Measurements from ENCODE around the gene NKAP. TPM values are rescaled to one million over a fixed set of nuclear protein-coding genes. Genes with fewer than 3 reads are reported as not detected.
"Not testable (repeated sequence)": the region's sequence is repeated elsewhere in the genome, so short reads cannot be mapped to it uniquely, and the experiment has no call there.

The NKAP gene
- total RNA-seq, 2 experiments from 2014 or later = 6.9 to 11.9 TPM

DNA sequence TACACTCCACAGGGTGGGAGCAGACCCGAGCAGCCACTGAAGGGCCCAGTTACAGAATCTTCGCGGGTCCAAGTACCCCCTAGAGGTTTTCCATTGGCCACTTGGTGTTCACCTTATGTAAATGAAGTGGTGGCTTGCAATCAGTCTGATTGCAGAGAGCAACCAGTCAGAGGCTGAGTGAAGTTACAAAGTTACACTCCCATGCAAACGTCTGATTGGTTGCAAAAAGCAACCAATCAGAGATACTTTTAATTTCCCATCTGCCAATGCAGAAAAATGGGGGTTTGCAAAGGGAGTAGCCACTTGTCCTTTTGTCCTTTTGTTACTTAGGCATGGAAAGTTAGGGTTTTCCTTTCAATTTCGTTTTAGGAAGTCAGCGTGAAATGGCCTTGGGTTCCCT lies 27.0 kb upstream of the NKAP start:
- BruUV-seq (replicated peaks) = no TSS peak
- Histone ChIP-seq H4K20me1 (ENCODE audit: insufficient read depth, low read length) (no peaks in the 10 kb centered on the region), H3K27ac (ENCODE audit: low read depth, low read length, poor library complexity, severe bottlenecking) (no peak overlapping the region), H3K4me2 (ENCODE audit: low read length) (no peak overlapping the region), H3K4me1 (ENCODE audit: insufficient read depth, low read length, poor library complexity, severe bottlenecking) (no peaks in the 10 kb centered on the region), H3K36me3 (ENCODE audit: insufficient read depth, low read length) (no peaks in the 10 kb centered on the region), H3K4me3 (ENCODE audit: low read depth, low read length, poor library complexity, severe bottlenecking) (no peak overlapping the region), H3K79me2 (ENCODE audit: insufficient read depth, low read depth, low read length) (no peaks in the 10 kb centered on the region), H3K9me3 (ENCODE audit: low read length) (no peaks in the 10 kb centered on the region), H2AFZ (ENCODE audit: low read length) (no peak overlapping the region), H3K9me2 (ENCODE audit: insufficient read depth, low read length) (no peaks in the 10 kb centered on the region)
- ChIA-PET CTCF (ENCODE audit: unreplicated experiment) (no interaction called here), POLR2A (no interaction called here)
- no peak for DNase-seq (ENCODE audit: low spot score)
- intact Hi-C loops (cut with micrococcal nuclease; ENCODE audit: unreplicated experiment) = no loop called here
- TF ChIP-seq, protein P1, sequence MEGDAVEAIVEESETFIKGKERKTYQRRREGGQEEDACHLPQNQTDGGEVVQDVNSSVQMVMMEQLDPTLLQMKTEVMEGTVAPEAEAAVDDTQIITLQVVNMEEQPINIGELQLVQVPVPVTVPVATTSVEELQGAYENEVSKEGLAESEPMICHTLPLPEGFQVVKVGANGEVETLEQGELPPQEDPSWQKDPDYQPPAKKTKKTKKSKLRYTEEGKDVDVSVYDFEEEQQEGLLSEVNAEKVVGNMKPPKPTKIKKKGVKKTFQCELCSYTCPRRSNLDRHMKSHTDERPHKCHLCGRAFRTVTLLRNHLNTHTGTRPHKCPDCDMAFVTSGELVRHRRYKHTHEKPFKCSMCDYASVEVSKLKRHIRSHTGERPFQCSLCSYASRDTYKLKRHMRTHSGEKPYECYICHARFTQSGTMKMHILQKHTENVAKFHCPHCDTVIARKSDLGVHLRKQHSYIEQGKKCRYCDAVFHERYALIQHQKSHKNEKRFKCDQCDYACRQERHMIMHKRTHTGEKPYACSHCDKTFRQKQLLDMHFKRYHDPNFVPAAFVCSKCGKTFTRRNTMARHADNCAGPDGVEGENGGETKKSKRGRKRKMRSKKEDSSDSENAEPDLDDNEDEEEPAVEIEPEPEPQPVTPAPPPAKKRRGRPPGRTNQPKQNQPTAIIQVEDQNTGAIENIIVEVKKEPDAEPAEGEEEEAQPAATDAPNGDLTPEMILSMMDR (conservative IDR thresholded peaks at IDR 0.05; ENCODE audit: low read length) = no peak
- TF ChIP-seq EZH2phosphoT487 (IDR thresholded peaks at IDR 0.05; ENCODE audit: borderline replicate concordance, low read depth, low read length) = no peak

- CTCF ChIA-PET (ENCODE audit: unreplicated experiment) = not testable (repeated sequence)
These were observed 23.3 kb upstream of the NKAP start for GRCh38 chrX:119966837-119967236.

DNA sequence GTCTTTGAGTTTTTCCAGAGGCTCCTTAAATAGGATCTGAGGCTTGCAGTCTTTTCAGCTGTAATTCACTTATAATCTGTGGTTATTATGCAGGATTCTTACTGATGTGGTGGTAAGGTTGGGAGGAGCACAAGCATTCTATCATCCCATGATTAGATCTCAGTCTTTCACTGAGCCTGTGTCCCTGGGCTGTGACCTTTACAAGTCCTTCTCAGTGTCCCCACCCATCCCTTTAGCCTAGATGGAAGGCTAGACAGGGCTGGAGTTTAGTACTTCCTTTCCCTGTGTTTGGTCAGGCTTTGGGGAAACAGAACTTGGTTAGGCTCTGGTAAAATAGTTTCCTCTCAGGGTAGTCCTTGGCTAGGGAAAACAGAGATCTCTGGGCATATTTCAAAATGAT lies 17.1 kb upstream of the NKAP start:
- H2AFZ ChIP-seq (ENCODE audit: low read length) = no peak overlapping the region
- TF ChIP-seq EZH2phosphoT487 (IDR thresholded peaks at IDR 0.05; ENCODE audit: borderline replicate concordance, low read depth, low read length) = no peak
- TF ChIP-seq, protein P1 (conservative IDR thresholded peaks at IDR 0.05; ENCODE audit: low read length) = no peak
- no peaks in the 10 kb centered on the region for H3K79me2 ChIP-seq (ENCODE audit: insufficient read depth, low read depth, low read length)
- POLR2A ChIA-PET = no interaction called here
- no peaks in the 10 kb centered on the region for H3K9me3 ChIP-seq (ENCODE audit: low read length)
- no peak overlapping the region for H3K4me3 ChIP-seq (ENCODE audit: low read depth, low read length, poor library complexity, severe bottlenecking)
- H3K4me1 ChIP-seq (ENCODE audit: insufficient read depth, low read length, poor library complexity, severe bottlenecking) = no peaks in the 10 kb centered on the region
- no peaks in the 10 kb centered on the region for H3K9me2 ChIP-seq (ENCODE audit: insufficient read depth, low read length)
- H3K27ac ChIP-seq (ENCODE audit: low read depth, low read length, poor library complexity, severe bottlenecking) = no peak overlapping the region
- H3K4me2 ChIP-seq (ENCODE audit: low read length) = no peak overlapping the region
- DNase-seq (ENCODE audit: low spot score) = no peak
- BruUV-seq (replicated peaks) = no TSS peak
- intact Hi-C loops (cut with micrococcal nuclease; ENCODE audit: unreplicated experiment) = no loop called here
- CTCF ChIA-PET (ENCODE audit: unreplicated experiment) = no interaction called here
- no peaks in the 10 kb centered on the region for H4K20me1 ChIP-seq (ENCODE audit: insufficient read depth, low read length)
- no peaks in the 10 kb centered on the region for H3K36me3 ChIP-seq (ENCODE audit: insufficient read depth, low read length)

More at GRCh38 chrX:119966837-119967236, 23.3 kb upstream of the NKAP start:
- H3K4me1 ChIP-seq (ENCODE audit: insufficient read depth, low read length, poor library complexity, severe bottlenecking); H3K4me3 ChIP-seq (ENCODE audit: low read depth, low read length, poor library complexity, severe bottlenecking); H3K27ac ChIP-seq (ENCODE audit: low read depth, low read length, poor library complexity, severe bottlenecking); H3K9me2 ChIP-seq (ENCODE audit: insufficient read depth, low read length); H3K79me2 ChIP-seq (ENCODE audit: insufficient read depth, low read depth, low read length); POLR2A ChIA-PET; H3K36me3 ChIP-seq (ENCODE audit: insufficient read depth, low read length); H4K20me1 ChIP-seq (ENCODE audit: insufficient read depth, low read length); DNase-seq (ENCODE audit: low spot score); intact Hi-C loops (cut with micrococcal nuclease; ENCODE audit: unreplicated experiment); H3K4me2 ChIP-seq (ENCODE audit: low read length); BruUV-seq (replicated peaks); H3K9me3 ChIP-seq (ENCODE audit: low read length); H2AFZ ChIP-seq (ENCODE audit: low read length): not testable (repeated sequence)

DNA sequence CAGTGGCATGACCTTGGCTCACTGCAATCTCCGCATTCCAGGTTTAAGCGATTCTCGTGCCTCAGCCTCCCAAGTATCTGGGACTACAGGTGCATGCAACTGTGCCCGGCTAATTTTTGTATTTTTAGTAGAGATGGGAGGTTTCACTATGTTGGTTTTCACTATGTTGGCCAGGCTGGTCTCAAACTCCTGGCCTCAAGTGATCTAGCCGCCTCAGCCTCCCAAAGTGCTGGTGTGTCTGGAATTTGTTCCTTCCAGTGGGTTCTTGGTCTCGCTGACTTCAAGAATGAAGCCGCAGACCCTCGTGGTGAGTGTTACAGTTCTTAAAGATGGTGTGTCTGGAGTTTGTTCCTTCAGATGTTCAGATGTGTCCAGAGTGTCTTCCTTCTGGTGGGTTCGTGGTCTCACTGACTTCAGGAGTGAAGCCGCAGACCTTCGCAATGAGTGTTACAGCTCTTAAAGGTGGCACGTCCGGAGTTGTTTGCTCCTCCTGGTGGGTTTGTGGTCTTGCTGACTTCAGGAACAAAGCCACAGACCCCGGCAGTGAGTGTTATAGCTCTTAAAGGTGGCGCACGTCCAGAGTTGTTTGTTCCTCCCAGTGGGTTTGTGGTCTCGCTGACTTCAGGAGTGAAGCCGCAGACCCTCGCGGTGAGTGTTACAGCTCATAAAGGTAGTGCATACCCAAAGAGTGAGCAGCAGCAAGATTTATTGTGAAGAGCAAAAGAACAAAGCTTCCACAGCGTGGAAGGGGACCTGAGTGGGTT lies 12.4 kb upstream of the NKAP start:
- CTCF ChIA-PET (ENCODE audit: unreplicated experiment); H3K4me2 ChIP-seq (ENCODE audit: low read length); H2AFZ ChIP-seq (ENCODE audit: low read length); H3K79me2 ChIP-seq (ENCODE audit: insufficient read depth, low read depth, low read length); BruUV-seq (replicated peaks); POLR2A ChIA-PET; H3K27ac ChIP-seq (ENCODE audit: low read depth, low read length, poor library complexity, severe bottlenecking); intact Hi-C loops (cut with micrococcal nuclease; ENCODE audit: unreplicated experiment); H3K4me1 ChIP-seq (ENCODE audit: insufficient read depth, low read length, poor library complexity, severe bottlenecking); H3K9me3 ChIP-seq (ENCODE audit: low read length); H3K9me2 ChIP-seq (ENCODE audit: insufficient read depth, low read length); H3K4me3 ChIP-seq (ENCODE audit: low read depth, low read length, poor library complexity, severe bottlenecking); DNase-seq (ENCODE audit: low spot score); H3K36me3 ChIP-seq (ENCODE audit: insufficient read depth, low read length); H4K20me1 ChIP-seq (ENCODE audit: insufficient read depth, low read length): not testable (repeated sequence)

Measured in OCI-LY7 (cell line).